Neural progenitor cell (in vitro differentiated cells): ENCODE measurements around the gene SPATA19. TPM values are rescaled to one million over a fixed set of nuclear protein-coding genes. Genes with fewer than 3 reads are reported as not detected.

Experiments used
- DNase-seq: peaks from one replicate; pipeline ENCODE4 v3.0.0-alpha.2; 2016; ENCODE audit warnings: low spot score
- H2AFZ ChIP-seq: fragments of 200-600 bp; sonication (generic); replicated peaks from 2 replicates; pipeline ENCODE4 v1.6.1; 2016; ENCODE audit warnings: antibody characterized with exemption
- H3F3A ChIP-seq: fragments of 200-600 bp; sonication (generic); 2 replicates; pipeline ENCODE4 v1.6.1; 2016; ENCODE audit warnings: antibody characterized with exemption, low read depth
- H3K27ac ChIP-seq: fragments of 200-600 bp; sonication (generic); 2 replicates; pipeline ENCODE4 v1.5.1; 2016; ENCODE audit warnings: mild to moderate bottlenecking
- H3K27me3 ChIP-seq: fragments of 200-600 bp; sonication (generic); 2 replicates; pipeline ENCODE4 v1.6.1; 2016; ENCODE audit warnings: mild to moderate bottlenecking, moderate library complexity
- H3K36me3 ChIP-seq: fragments of 200-600 bp; sonication (generic); 2 replicates; pipeline ENCODE4 v1.5.1; 2016
- H3K4me1 ChIP-seq: fragments of 200-600 bp; sonication (generic); 2 replicates; pipeline ENCODE4 v1.6.1; 2016; ENCODE audit warnings: mixed run types
- H3K4me2 ChIP-seq: fragments of 200-600 bp; sonication (generic); 2 replicates; pipeline ENCODE4 v1.6.1; 2016
- H3K4me3 ChIP-seq: fragments of 200-600 bp; sonication (generic); 2 replicates; pipeline ENCODE4 v1.5.1; 2016
- H3K79me2 ChIP-seq: fragments of 200-600 bp; sonication (generic); 2 replicates; pipeline ENCODE4 v1.6.1; 2016; ENCODE audit warnings: low read depth
- H3K9ac ChIP-seq: fragments of 200-600 bp; sonication (generic); 2 replicates; pipeline ENCODE4 v1.6.1; 2016
- H3K9me3 ChIP-seq: fragments of 200-600 bp; sonication (generic); 2 replicates; pipeline ENCODE4 v1.5.1; 2016; ENCODE audit warnings: low read depth
- H4K20me1 ChIP-seq: fragments of 200-600 bp; sonication (generic); 2 replicates; pipeline ENCODE4 v1.6.1; 2016; ENCODE audit warnings: low read depth
- H3K27ac Mint-ChIP-seq: 3 replicates; pipeline ENCODE4 v1.8.0; 2021; ENCODE audit warnings: mixed read lengths
- H3K27me3 Mint-ChIP-seq: 2 replicates; pipeline ENCODE4 v1.8.0; 2022; ENCODE audit warnings: low read depth, mild to moderate bottlenecking, inconsistent platforms, moderate library complexity, mixed read lengths; ENCODE audit not compliant: insufficient read depth
- H3K36me3 Mint-ChIP-seq: 3 replicates; pipeline ENCODE4 v1.8.0; 2021; ENCODE audit warnings: mixed read lengths
- H3K4me1 Mint-ChIP-seq: 3 replicates; pipeline ENCODE4 v1.8.0; 2021; ENCODE audit warnings: mixed read lengths
- H3K4me3 Mint-ChIP-seq: 3 replicates; pipeline ENCODE4 v1.8.0; 2021; ENCODE audit warnings: mild to moderate bottlenecking, moderate library complexity, mixed read lengths
- H3K9me3 Mint-ChIP-seq: 3 replicates; pipeline ENCODE4 v1.8.0; 2020; ENCODE audit warnings: mixed read lengths
- EZH2 ChIP-seq: fragments of 200-600 bp; sonication (generic); IDR thresholded peaks from 2 replicates; pipeline ENCODE4 v1.6.1; 2017; ENCODE audit warnings: antibody characterized with exemption, mild to moderate bottlenecking, moderate library complexity
- EZH2phosphoT487 ChIP-seq: fragments of 200-600 bp; sonication (generic); IDR thresholded peaks from 2 replicates; pipeline ENCODE4 v1.6.1; 2017; ENCODE audit warnings: antibody characterized with exemption
- total RNA-seq: library from RNA; depleted of rRNA; stranded (reverse); fragments of >200 nt; gene quantifications from 2 replicates; pipeline ENCODE4 v1.2.3, GENCODE V29; 2015; ENCODE audit warnings: low replicate concordance
- TF ChIP-seq, protein P1 (sequence below): fragments of 200-600 bp; sonication (generic); IDR thresholded peaks from 2 replicates; pipeline ENCODE4 v1.5.1; 2017; ENCODE audit warnings: antibody characterized with exemption, mild to moderate bottlenecking

The SPATA19 gene, protein sequence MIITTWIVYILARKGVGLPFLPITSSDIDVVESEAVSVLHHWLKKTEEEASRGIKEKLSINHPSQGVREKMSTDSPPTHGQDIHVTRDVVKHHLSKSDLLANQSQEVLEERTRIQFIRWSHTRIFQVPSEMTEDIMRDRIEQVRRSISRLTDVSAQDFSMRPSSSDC
- not detected in 2 replicates for total RNA-seq

DNA sequence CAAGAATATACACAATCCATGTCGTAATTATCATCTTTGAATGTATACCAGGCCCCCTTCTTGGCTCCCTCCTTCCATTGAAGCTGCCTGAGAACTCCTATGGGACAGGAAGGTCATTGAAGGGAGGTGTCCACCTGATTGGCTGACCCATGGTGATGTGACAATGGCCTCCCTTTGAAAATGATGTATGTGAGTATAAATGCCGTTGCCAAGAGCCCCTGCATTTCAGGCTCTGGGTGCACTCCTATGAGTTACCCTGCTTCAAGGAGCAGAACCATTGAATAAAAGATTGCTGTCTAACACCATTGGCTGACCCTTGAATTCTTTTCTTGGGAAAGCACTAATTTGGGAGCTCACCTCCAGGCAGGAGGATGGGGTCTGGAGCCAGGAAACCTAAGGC, at the start of gene SPATA19:
SPATA19 (minus strand) TSS at position 101 of the 400 bp plus-strand sequence; CDS start at position 34, 67 bp downstream.
- no peaks in the 10 kb centered on the region for H3K27me3 ChIP-seq
- Mint-ChIP-seq H3K27ac (no peak within 1 kb of the TSS), H3K4me3 (no peak within 1 kb of the TSS), H3K4me1 (no peaks in the 10 kb centered on the region), H3K9me3 (peaks cover 7% of the 10 kb centered on the region), H3K27me3 (peaks cover 3% of the 10 kb centered on the region), H3K36me3 (no peaks in the 10 kb centered on the region)
- H3F3A ChIP-seq, result no peaks in the 10 kb centered on the region
- no peak within 1 kb of the TSS for H2AFZ ChIP-seq
- H3K4me2 ChIP-seq, result no peak within 1 kb of the TSS
- H3K27ac ChIP-seq, result no peak within 1 kb of the TSS
- H3K4me3 ChIP-seq, result no peak within 1 kb of the TSS
- no peak for DNase-seq
- no peaks in the 10 kb centered on the region for H3K36me3 ChIP-seq
- H3K9me3 ChIP-seq, result no peaks in the 10 kb centered on the region
- no peaks in the 10 kb centered on the region for H3K4me1 ChIP-seq
- no peak within 1 kb of the TSS for H3K9ac ChIP-seq
- no peaks in the 10 kb centered on the region for H4K20me1 ChIP-seq
- TF ChIP-seq, protein P1, sequence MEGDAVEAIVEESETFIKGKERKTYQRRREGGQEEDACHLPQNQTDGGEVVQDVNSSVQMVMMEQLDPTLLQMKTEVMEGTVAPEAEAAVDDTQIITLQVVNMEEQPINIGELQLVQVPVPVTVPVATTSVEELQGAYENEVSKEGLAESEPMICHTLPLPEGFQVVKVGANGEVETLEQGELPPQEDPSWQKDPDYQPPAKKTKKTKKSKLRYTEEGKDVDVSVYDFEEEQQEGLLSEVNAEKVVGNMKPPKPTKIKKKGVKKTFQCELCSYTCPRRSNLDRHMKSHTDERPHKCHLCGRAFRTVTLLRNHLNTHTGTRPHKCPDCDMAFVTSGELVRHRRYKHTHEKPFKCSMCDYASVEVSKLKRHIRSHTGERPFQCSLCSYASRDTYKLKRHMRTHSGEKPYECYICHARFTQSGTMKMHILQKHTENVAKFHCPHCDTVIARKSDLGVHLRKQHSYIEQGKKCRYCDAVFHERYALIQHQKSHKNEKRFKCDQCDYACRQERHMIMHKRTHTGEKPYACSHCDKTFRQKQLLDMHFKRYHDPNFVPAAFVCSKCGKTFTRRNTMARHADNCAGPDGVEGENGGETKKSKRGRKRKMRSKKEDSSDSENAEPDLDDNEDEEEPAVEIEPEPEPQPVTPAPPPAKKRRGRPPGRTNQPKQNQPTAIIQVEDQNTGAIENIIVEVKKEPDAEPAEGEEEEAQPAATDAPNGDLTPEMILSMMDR, result no peak
- TF ChIP-seq EZH2phosphoT487, result no peak
- no peak for TF ChIP-seq EZH2
- no peaks in the 10 kb centered on the region for H3K79me2 ChIP-seq

DNA sequence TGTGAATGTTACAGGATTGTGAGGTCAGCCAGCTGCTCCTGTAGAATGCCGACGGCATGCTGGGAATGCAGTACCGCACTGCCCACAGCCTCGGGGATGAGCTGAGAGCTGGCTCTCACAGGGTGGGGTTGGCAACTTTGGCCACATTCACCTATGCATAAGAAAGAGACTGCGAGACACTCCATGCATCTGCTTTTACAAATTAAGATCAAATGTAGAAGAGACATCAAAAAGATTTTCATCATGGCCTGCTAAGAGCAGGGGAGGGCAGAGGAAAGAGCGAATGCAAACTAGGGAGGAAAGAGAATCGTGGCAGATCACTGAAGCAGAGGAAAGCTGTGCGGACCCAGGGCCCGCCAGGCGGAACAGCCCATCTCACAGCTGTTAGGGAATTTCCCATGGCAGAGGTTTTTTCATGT, 49.8 kb upstream of the SPATA19 start:
- Histone ChIP-seq H3K27me3 (no peaks in the 10 kb centered on the region), H3K9ac (no peak overlapping the region), H3K4me3 (no peak overlapping the region), H2AFZ (peak overlapping the region; percentile 57), H3K36me3 (no peaks in the 10 kb centered on the region), H3F3A (peaks cover 5% of the 10 kb centered on the region), H4K20me1 (no peaks in the 10 kb centered on the region), H3K4me1 (peaks cover 19% of the 10 kb centered on the region), H3K9me3 (no peaks in the 10 kb centered on the region), H3K4me2 (peak overlapping the region; percentile 31), H3K27ac (no peak overlapping the region), H3K79me2 (no peaks in the 10 kb centered on the region)
- TF ChIP-seq, protein P1, result no peak
- TF ChIP-seq EZH2 (no peak), EZH2phosphoT487 (no peak)
- Mint-ChIP-seq H3K9me3 (no peaks in the 10 kb centered on the region), H3K4me3 (no peak overlapping the region), H3K4me1 (peaks cover 23% of the 10 kb centered on the region), H3K36me3 (no peaks in the 10 kb centered on the region), H3K27me3 (peaks cover 8% of the 10 kb centered on the region), H3K27ac (no peak overlapping the region)
- DNase-seq, result peak; percentile 58

DNA sequence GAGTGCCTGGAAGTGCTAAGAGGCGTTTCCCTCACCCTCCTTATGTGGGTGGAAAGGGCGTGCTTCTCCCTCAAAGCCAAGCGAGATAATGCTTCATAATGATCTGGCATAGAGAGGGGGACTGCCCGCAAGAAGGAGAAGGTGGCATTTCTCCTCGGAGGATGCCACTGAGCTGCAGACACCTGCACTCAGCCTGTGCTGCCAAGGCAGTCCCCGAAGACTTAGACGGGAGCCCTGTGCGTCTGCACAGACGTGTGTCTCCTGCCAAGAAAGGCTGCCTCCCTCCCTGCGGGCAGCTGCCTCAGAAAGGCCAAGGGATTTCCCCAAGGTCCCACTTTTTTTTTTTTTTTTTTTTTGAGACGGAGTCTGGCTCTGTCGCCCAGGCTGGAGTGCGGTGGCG, 48.1 kb upstream of the SPATA19 start:
- DNase-seq, result no peak
- Mint-ChIP-seq H3K27ac (no peak overlapping the region), H3K27me3 (peaks cover 6% of the 10 kb centered on the region), H3K4me3 (no peak overlapping the region), H3K36me3 (no peaks in the 10 kb centered on the region), H3K4me1 (peaks cover 23% of the 10 kb centered on the region), H3K9me3 (no peaks in the 10 kb centered on the region)
- Histone ChIP-seq H3F3A (peaks cover 5% of the 10 kb centered on the region), H3K79me2 (no peaks in the 10 kb centered on the region), H4K20me1 (no peaks in the 10 kb centered on the region), H3K4me1 (peaks cover 19% of the 10 kb centered on the region), H3K9ac (no peak overlapping the region), H3K36me3 (no peaks in the 10 kb centered on the region), H3K27me3 (no peaks in the 10 kb centered on the region), H3K9me3 (no peaks in the 10 kb centered on the region), H3K4me3 (no peak overlapping the region), H3K4me2 (no peak overlapping the region), H2AFZ (no peak overlapping the region), H3K27ac (no peak overlapping the region)
- TF ChIP-seq, protein P1, result no peak
- no peak for TF ChIP-seq EZH2phosphoT487
- no peak for TF ChIP-seq EZH2
